Anterior cingulate cortex (tissue), 58 donors: Measurements from ENCODE around the gene MINAR1.

ENCODE experiments used
- DNase-seq, 58 donors: peaks; one replicate each; lab custom pipeline; 2025; lab: John Stamatoyannopoulos, UW

MINAR1 gene

DNA sequence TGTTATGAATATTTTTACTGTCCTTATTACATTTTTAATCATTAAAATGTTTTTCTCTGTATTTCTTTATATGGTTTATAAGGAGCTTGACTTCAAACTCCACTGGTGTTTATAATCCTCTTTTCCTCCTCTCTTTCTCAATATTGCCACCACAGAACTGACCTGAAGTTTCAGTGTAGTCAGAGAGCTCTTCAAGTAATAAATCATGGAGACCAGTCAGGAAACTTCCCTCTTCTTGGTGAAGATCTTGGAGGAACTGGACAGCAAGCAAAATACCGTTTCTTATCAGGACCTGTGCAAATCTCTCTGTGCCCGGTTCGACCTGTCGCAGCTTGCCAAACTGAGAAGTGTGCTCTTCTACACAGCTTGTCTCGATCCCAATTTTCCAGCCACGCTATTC, 23.8 kb downstream of the MINAR1 start:
- no peak for DNase-seq

- DNase-seq = no peak
Measured at GRCh38 chr15:79458491-79458890, 26.4 kb downstream of the MINAR1 start.

GRCh38 chr15:79459666-79460065, 27.5 kb downstream of the MINAR1 start:
- no peak for DNase-seq

GRCh38 chr15:79463043-79463780, 31.1 kb downstream of the MINAR1 start:
- DNase-seq = no peak

DNA sequence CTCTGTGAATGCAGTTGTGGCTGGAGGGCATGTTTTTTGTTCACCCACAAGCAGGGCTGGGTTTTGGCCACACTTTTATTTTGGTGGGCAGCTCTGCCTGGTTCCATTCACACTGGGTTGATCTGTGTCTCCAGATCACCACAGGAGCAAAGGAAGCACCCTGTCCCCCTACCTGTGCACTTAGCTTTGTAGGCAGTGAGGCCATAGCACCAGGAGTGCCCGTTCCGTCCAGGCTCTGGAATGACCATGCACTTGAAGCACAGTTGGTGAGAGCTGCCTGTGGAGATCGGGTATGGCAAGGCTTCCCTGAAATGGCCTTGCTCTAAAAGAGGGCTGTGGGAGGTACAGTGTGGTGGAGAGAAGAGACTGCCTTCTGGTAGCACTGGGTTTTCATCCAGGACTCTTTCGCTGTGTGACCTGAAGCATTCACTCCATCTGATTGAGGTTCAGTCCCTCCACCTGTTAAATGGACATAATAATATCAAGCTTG, 31.7 kb downstream of the MINAR1 start:
- DNase-seq = no peak

DNA sequence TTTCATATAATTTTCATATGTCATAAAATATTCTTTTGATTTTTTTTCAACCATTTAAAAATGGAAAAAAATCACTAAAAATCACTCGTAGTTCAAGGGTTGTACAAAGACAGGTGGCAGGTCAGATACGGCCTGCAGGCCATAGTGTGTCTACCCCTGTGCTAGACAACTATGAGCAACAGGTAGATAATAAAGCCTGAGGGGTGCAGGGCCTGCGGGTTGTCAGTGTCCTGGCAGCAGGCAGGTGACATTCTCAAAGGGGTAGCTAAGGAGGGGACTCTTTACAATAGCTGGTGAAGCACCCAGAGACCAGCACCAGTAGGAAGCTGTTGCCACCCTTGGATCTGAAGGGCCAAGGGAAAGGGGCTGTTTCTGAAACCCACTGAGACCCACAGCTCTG, 34.4 kb downstream of the MINAR1 start:
- no peak for DNase-seq

DNA sequence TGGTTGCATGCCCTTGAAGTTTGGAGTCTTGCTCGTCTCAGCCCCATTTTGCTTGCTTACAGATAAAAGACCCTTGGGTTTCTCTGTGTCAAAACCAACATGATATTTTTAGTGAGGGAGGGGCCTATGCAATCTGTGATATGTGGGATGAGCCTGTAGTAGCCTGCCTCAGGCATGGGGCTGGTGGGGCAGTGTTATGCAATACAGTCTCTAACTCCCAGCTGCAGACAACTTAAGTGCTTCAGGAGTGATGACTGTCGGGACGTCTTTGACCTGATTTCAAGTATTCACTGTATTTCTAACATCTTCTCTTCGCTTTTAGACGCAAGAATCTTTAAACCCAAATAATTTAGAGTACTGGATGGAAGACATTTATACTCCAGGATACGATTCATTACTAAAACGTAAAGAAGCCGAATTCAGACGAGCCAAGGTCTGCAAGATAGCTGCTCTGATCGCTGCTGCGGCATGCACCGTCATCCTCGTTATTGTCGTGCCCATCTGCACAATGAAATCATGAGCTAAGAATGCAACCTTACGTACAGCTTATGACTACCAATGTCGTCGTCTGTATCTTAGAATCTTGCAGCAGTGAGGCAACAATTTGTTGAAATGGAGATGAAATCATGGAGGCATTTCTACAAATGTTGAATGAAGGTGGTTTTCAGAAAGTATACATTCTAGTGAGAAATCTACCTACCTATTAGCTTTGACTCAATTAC, 35.9 kb downstream of the MINAR1 start:
- DNase-seq = no peak

DNA sequence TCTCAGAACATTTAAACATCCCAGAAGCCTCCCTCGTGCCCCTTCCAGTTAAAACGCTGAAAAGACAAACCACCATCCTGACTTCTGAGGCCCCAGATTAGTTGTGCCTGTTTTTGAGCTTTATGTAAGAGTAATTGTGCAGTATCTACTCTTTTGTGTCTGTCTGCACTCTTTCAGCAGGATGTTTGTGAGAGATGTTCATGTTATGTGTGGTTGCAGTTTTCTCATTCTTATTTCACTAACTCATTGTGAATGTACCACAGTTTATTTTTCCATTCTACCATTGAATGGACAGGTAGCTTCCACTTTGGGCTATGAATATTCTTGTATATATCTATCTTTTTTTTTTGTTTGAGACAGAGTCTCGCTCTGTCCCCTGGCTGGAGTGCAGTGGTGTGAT, 40.3 kb downstream of the MINAR1 start:
- DNase-seq = no peak

- DNase-seq = no peak
Measured at GRCh38 chr15:79474252-79474651, 42.1 kb downstream of the MINAR1 start.

- DNase-seq = no peak
Measured at GRCh38 chr15:79475306-79475705, 43.2 kb downstream of the MINAR1 start.

DNA sequence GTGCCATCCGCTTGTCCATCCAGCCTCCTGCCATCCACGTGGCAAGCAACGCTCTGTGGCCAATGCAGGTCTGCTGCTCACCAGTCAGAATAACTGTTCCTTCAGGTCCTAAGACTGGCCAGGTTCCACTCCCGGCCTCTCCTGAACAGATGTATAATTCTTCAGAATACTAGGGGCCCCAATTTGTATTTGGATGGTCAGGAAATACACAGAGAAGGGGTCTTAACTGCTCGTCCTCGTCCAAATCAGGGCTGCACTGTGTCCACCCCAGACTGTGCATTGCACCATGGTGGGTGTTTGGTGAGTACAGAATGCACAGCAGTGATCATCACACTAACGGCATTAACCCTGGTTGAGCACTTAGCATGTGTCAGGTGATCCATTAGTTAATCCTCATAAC, 46.0 kb downstream of the MINAR1 start:
- DNase-seq = no peak

- no peak for DNase-seq
Measured at GRCh38 chr15:79479616-79480015, 47.5 kb downstream of the MINAR1 start.

DNA sequence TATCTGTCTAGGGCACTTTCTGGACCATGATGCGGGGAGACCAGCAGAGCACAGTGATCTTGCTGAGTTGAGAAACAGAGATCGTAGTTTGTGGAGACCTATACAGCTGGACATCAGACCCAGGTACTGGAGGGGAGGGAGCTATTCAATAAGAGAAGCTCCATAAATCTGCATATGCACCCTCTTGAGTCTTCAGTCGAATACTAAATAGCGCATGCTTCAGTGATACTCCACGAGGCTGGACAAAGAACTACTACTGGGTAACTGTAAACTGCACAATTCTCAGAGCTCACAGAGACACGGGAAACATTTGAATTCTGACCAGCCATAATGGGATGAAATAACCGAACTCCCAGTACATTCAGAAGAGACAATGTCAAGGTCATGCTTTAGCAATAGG, 49.7 kb downstream of the MINAR1 start:
- DNase-seq = no peak
